ENCODE results near the gene TNXB. TPM values are rescaled to one million over a fixed set of nuclear protein-coding genes. Genes with fewer than 3 reads are reported as not detected.
"Not testable (repeated sequence)": the region's sequence is repeated elsewhere in the genome, so short reads cannot be mapped to it uniquely, and the experiment has no call there.

TNXB gene
- total RNA-seq, 1 experiment from 2014 or later, result 0.06 TPM

- DNase-seq (ENCODE audit: low read depth), result no peak
Observed at GRCh38 chr6:32111424-32112066, 2.4 kb upstream of the TNXB start.

GRCh38 chr6:32110632-32111031 lies 1.5 kb upstream of the TNXB start:
- DNase-seq (ENCODE audit: low read depth), result no peak

GRCh38 chr6:32109765-32110160 lies 625 bp upstream of the TNXB start:
- no peak for DNase-seq (ENCODE audit: low read depth)

- no peak for DNase-seq (ENCODE audit: low read depth)
Observed at GRCh38 chr6:32108727-32109113, 418 bp downstream of the TNXB start.

- peak; percentile 53 for DNase-seq (ENCODE audit: low read depth)
Observed at GRCh38 chr6:32108094-32108627, 977 bp downstream of the TNXB start.

GRCh38 chr6:32107406-32107805 lies 1.7 kb downstream of the TNXB start:
- peak; percentile 32 for DNase-seq (ENCODE audit: low read depth)

GRCh38 chr6:32105433-32105832 lies 3.7 kb downstream of the TNXB start:
- no peak for DNase-seq (ENCODE audit: low read depth)

GRCh38 chr6:32102255-32102654 lies 6.9 kb downstream of the TNXB start:
- DNase-seq (ENCODE audit: low read depth), result no peak

- not testable (repeated sequence) for DNase-seq (ENCODE audit: low read depth)
Observed at GRCh38 chr6:32100251-32100650, 8.9 kb downstream of the TNXB start.

- DNase-seq (ENCODE audit: low read depth), result no peak
Observed at GRCh38 chr6:32097364-32097763, 11.8 kb downstream of the TNXB start.

GRCh38 chr6:32096394-32097258 lies 12.5 kb downstream of the TNXB start:
- DNase-seq (ENCODE audit: low read depth), result no peak

- DNase-seq (ENCODE audit: low read depth), result no peak
Observed at GRCh38 chr6:32096087-32096393, 13.1 kb downstream of the TNXB start.

- no peak for DNase-seq (ENCODE audit: low read depth)
Observed at GRCh38 chr6:32095338-32096086, 13.6 kb downstream of the TNXB start.

- DNase-seq (ENCODE audit: low read depth), result no peak
Observed at GRCh38 chr6:32092760-32093497, 16.2 kb downstream of the TNXB start.

- no peak for DNase-seq (ENCODE audit: low read depth)
Observed at GRCh38 chr6:32089082-32089828, 19.9 kb downstream of the TNXB start.

- DNase-seq (ENCODE audit: low read depth), result no peak
Observed at GRCh38 chr6:32088487-32089049, 20.6 kb downstream of the TNXB start.

GRCh38 chr6:32087574-32088486 lies 21.3 kb downstream of the TNXB start:
- DNase-seq (ENCODE audit: low read depth), result no peak

- DNase-seq (ENCODE audit: low read depth), result peak; percentile 70
Observed at GRCh38 chr6:32086661-32087573, 22.2 kb downstream of the TNXB start.
